ENCODE measurements around the gene MCF2L2.

DNA sequence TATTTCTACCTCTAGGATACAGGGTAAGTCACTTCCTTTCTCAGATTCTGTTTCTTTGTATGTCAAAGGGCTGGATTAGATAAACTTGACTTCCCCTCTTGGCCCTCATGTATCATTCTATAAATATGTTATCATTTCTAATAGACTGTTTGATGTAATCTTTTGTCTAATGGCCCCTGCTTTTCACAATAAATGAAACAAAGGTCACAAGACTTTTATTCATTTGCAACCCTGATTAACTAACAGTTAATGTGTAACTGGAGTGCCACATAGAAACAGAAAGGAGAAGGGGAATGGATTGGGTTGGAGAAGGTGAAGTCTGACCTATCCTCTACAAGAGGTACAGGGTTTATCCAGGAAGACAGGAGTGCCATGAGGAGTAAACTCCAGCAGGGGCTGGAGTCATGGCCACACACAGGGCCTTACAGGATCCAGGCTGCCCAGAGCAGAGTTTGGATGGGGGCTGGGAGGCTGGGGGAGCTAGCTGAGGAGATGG is 183.4 kb downstream of the MCF2L2 start:
- TF ChIP-seq ZFP36 (IDR thresholded peaks at IDR 0.05; ENCODE audit: borderline replicate concordance, low read depth, low read length, partially characterized antibody) (no peak), POLR2A (IDR thresholded peaks at IDR 0.05; ENCODE audit: insufficient read depth in 1 of 2, low read depth in 2 of 2, low read length in 2 of 2) (no peak), MYPOP (CRISPR knock-in tag; IDR thresholded peaks at IDR 0.05) (no peak), CREB1 (IDR thresholded peaks at IDR 0.05) (no peak), CREB1 (CRISPR knock-in tag; IDR thresholded peaks at IDR 0.05) (no peak), SAFB2 (CRISPR knock-in tag; IDR thresholded peaks at IDR 0.05; ENCODE audit: borderline replicate concordance, low read depth) (no peak), CBX5 (CRISPR knock-in tag; IDR thresholded peaks at IDR 0.05; ENCODE audit: borderline replicate concordance) (no peak), HNRNPUL1 (IDR thresholded peaks at IDR 0.05; ENCODE audit: low read depth, low read length) (no peak), KAT2B (IDR thresholded peaks at IDR 0.05; ENCODE audit: borderline replicate concordance, low read depth, low read length) (no peak), JUND (CRISPR knock-in tag; IDR thresholded peaks at IDR 0.05) (no peak)
- TF ChIP-seq, protein P1, sequence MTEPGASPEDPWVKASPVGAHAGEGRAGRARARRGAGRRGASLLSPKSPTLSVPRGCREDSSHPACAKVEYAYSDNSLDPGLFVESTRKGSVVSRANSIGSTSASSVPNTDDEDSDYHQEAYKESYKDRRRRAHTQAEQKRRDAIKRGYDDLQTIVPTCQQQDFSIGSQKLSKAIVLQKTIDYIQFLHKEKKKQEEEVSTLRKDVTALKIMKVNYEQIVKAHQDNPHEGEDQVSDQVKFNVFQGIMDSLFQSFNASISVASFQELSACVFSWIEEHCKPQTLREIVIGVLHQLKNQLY (CRISPR knock-in tag; IDR thresholded peaks at IDR 0.05) = no peak

Data from HepG2 (cell line).